Endothelial cell of umbilical vein (primary cell): ENCODE measurements around the gene DMD. TPM values are rescaled to one million over a fixed set of nuclear protein-coding genes. Genes with fewer than 3 reads are reported as not detected.

Experiments
- BruUV-seq: library from RNA; stranded (reverse); fragments of 400-500 nt; replicated peaks from 2 replicates; lab custom pipeline; 2021; lab: Mats Ljungman, UMichigan
- CTCF ChIA-PET: fragments of 300-600, 350-600 bp; sonication (Branson Sonifier 250); formaldehyde crosslinking; loops from one replicate; lab custom pipeline; 2021; ENCODE audit warnings: antibody characterized with exemption, inconsistent platforms; lab: Charles Lee
- POLR2A ChIA-PET: fragments of 300-600, 350-600 bp; sonication (Branson Sonifier 250); formaldehyde crosslinking; loops from one replicate; lab custom pipeline; 2021; ENCODE audit warnings: antibody characterized with exemption, inconsistent platforms; lab: Charles Lee
- DNase-seq: peaks from one replicate; pipeline ENCODE4 v3.0.0-alpha.2; 2011; ENCODE audit warnings: low read depth, low spot score
- FAIRE-seq: peaks from 2 replicates; lab custom pipeline; 2011; peaks lifted over from hg19 to GRCh38; lab: Jason Lieb, UNC
- H2AFZ ChIP-seq: 2 replicates; pipeline ENCODE4 v1.6.0; 2012; ENCODE audit warnings: low read depth, low read length, control low read depth, inconsistent platforms
- H3K27ac ChIP-seq: 2 replicates; pipeline ENCODE4 v1.5.1; 2011; ENCODE audit warnings: low read depth, mild to moderate bottlenecking, control low read depth, low read length, moderate library complexity; ENCODE audit not compliant: insufficient read depth
- H3K27me3 ChIP-seq, 2 experiments: 2 replicates each; pipeline versions ENCODE4 v1.6.0 to v1.6.1; 2011; ENCODE audit warnings: low read length in 2 of 2, mixed read lengths in 1 of 2; ENCODE audit not compliant: control insufficient read depth in 2 of 2, insufficient read depth in 2 of 2
- H3K36me3 ChIP-seq, 2 experiments: 2 replicates in 1 of 2; 3 replicates in 1 of 2; pipeline ENCODE4 v1.5.1; 2011; ENCODE audit warnings: low read length in 2 of 2, mild to moderate bottlenecking in 1 of 2, moderate library complexity in 1 of 2; ENCODE audit not compliant: control insufficient read depth in 2 of 2, insufficient read depth in 2 of 2; ENCODE audit errors: extremely low read depth in 1 of 2
- H3K4me1 ChIP-seq: 3 replicates; pipeline ENCODE4 v1.5.1; 2011; ENCODE audit warnings: mild to moderate bottlenecking, low read length; ENCODE audit not compliant: control insufficient read depth, insufficient read depth; ENCODE audit errors: extremely low read depth
- H3K4me2 ChIP-seq: 2 replicates; pipeline ENCODE4 v1.6.1; 2011; ENCODE audit warnings: low read length, control low read depth, mixed read lengths; ENCODE audit not compliant: insufficient read depth
- H3K4me3 ChIP-seq, 3 experiments: fragments of 200-600 bp in 1 of 3; sonication (generic), shearing (Covaris generic) in 1 of 3; replicated peaks in 1 of 3; 2 replicates each; pipeline ENCODE4 v1.5.1; 2011 to 2016; ENCODE audit warnings: control low read depth in 3 of 3, low read length in 3 of 3, mild to moderate bottlenecking in 2 of 3, inconsistent platforms in 1 of 3, low read depth in 1 of 3, moderate library complexity in 1 of 3; ENCODE audit not compliant: insufficient read depth in 1 of 3
- H3K79me2 ChIP-seq: 2 replicates; pipeline ENCODE4 v1.6.0; 2012; ENCODE audit warnings: low read length, inconsistent platforms; ENCODE audit not compliant: control insufficient read depth, insufficient read depth
- H3K9ac ChIP-seq: replicated peaks from 2 replicates; pipeline ENCODE3; 2011; ENCODE audit warnings: low read length, control low read depth; ENCODE audit not compliant: insufficient read depth; ENCODE audit errors: extremely low read depth
- H3K9me1 ChIP-seq: replicated peaks from 3 replicates; pipeline ENCODE4 v1.6.0; 2011; ENCODE audit warnings: mild to moderate bottlenecking, low read length; ENCODE audit not compliant: control insufficient read depth, insufficient read depth; ENCODE audit errors: extremely low read depth
- H3K9me3 ChIP-seq: replicated peaks from 2 replicates; pipeline ENCODE4 v1.5.1; 2012; ENCODE audit warnings: low read length, inconsistent platforms; ENCODE audit not compliant: control insufficient read depth, insufficient read depth
- H4K20me1 ChIP-seq: replicated peaks from 2 replicates; pipeline ENCODE3; 2011; ENCODE audit warnings: mild to moderate bottlenecking, low read length; ENCODE audit not compliant: control insufficient read depth, insufficient read depth; ENCODE audit errors: extremely low read depth
- EZH2 ChIP-seq: IDR thresholded peaks from 2 replicates; pipeline ENCODE4 v1.6.1; 2012; ENCODE audit warnings: borderline replicate concordance, low read depth, mild to moderate bottlenecking, moderate library complexity, low read length, inconsistent platforms; ENCODE audit not compliant: severe bottlenecking
- FOS ChIP-seq: IDR thresholded peaks from 2 replicates; pipeline ENCODE4 v1.6.1; 2011; ENCODE audit warnings: mild to moderate bottlenecking, low read length, moderate library complexity, borderline replicate concordance; ENCODE audit not compliant: insufficient read depth
- GATA2 ChIP-seq: IDR thresholded peaks from 2 replicates; pipeline ENCODE4 v1.7.0; 2011; ENCODE audit warnings: low read depth, mild to moderate bottlenecking, moderate library complexity, mixed read lengths, low read length; ENCODE audit not compliant: insufficient read length, insufficient read depth
- JUN ChIP-seq: IDR thresholded peaks from 2 replicates; pipeline ENCODE4 v1.6.1; 2011; ENCODE audit warnings: borderline replicate concordance, low read depth; ENCODE audit not compliant: insufficient read length, insufficient read depth
- MYC ChIP-seq: IDR thresholded peaks from one replicate; pipeline ENCODE4 v1.6.1; 2011; ENCODE audit warnings: mild to moderate bottlenecking, low read depth, low read length
- POLR2A ChIP-seq: IDR thresholded peaks from 2 replicates; pipeline ENCODE4 v1.6.1; 2012; ENCODE audit warnings: low read depth, mild to moderate bottlenecking, control low read depth, low read length
- POLR2AphosphoS5 ChIP-seq: IDR thresholded peaks from 2 replicates; pipeline ENCODE4 v1.6.1; 2012; ENCODE audit warnings: low read depth, mild to moderate bottlenecking, control low read depth, low read length, moderate library complexity; ENCODE audit not compliant: insufficient read depth
- dilution Hi-C: fragments of 300-500 bp; cut with MboI; formaldehyde crosslinking; loops from one replicate; pipeline ENCODE4 v1.15.0; 2019; ENCODE audit warnings: low sequenced_read_pairs; ENCODE audit not compliant: extremely low pct_ligation_motif_present
- intact Hi-C: fragments of 100-400 bp; cut with micrococcal nuclease; formaldehyde crosslinking; loops from one replicate; pipeline ENCODE4 v1.10.0; 2022
- polyA plus RNA-seq, 4 experiments: library from polyadenylated mRNA; depleted of rRNA in 3 of 4; stranded (reverse) in 3 of 4; unstranded in 1 of 4; fragments of >200 nt; gene quantifications; 2 replicates each; pipeline versions ENCODE4 v1.2.1 to v1.2.3, GENCODE V29; 2011 to 2012; ENCODE audit warnings: missing spikeins in 1 of 4
- total RNA-seq: library from RNA; stranded (reverse); gene quantifications from 2 replicates; pipeline ENCODE4 v1.2.3, GENCODE V29; 2021
- TF ChIP-seq, protein P1 (sequence below): IDR thresholded peaks from 2 replicates; pipeline ENCODE4 v1.6.1; 2011; ENCODE audit not compliant: insufficient read depth, insufficient read length
- TF ChIP-seq, protein P2 (sequence below), 2 donors: IDR thresholded peaks; 1 replicate in 1 of 2; 2 replicates in 1 of 2; pipeline ENCODE4 v1.5.1; 2011; ENCODE audit warnings: low read length in 2 of 2, mild to moderate bottlenecking in 2 of 2, moderate library complexity in 2 of 2, control low read depth in 1 of 2, inconsistent platforms in 1 of 2, low read depth in 1 of 2; ENCODE audit not compliant: insufficient read depth in 1 of 2; ENCODE audit errors: extremely low read depth in 1 of 2

The DMD gene
- total and polyA plus RNA-seq, 2 donors (not counting 3 experiments of a cell fraction or from before 2014, with no cell fraction given) = 7.3 to 9.0 TPM

GRCh38 chrX:33149580-33149979 lies 61.8 kb downstream of the DMD start:
- no peak overlapping the region for H3K4me3 ChIP-seq
- intact Hi-C loops (no loop called here), dilution Hi-C loops (no loop called here)
- no peaks in the 10 kb centered on the region for H4K20me1 ChIP-seq
- no peak overlapping the region for H3K4me2 ChIP-seq
- no peaks in the 10 kb centered on the region for H3K27me3 ChIP-seq
- H3K27ac ChIP-seq = no peak overlapping the region
- no peaks in the 10 kb centered on the region for H3K79me2 ChIP-seq
- no peaks in the 10 kb centered on the region for H3K9me3 ChIP-seq
- BruUV-seq = no TSS peak
- no peak overlapping the region for H3K9ac ChIP-seq
- no peak for FAIRE-seq
- H2AFZ ChIP-seq = no peak overlapping the region
- POLR2A ChIA-PET = no interaction called here
- no peaks in the 10 kb centered on the region for H3K36me3 ChIP-seq
- CTCF ChIA-PET = no interaction called here
- no peak for DNase-seq
- no peak for TF ChIP-seq POLR2A
- no peak for TF ChIP-seq FOS
- TF ChIP-seq MYC = no peak
- TF ChIP-seq, protein P1, sequence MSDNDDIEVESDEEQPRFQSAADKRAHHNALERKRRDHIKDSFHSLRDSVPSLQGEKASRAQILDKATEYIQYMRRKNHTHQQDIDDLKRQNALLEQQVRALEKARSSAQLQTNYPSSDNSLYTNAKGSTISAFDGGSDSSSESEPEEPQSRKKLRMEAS = no peak
- TF ChIP-seq GATA2 = no peak
- no peak for TF ChIP-seq POLR2AphosphoS5
- no peak for TF ChIP-seq JUN
- no peak for TF ChIP-seq EZH2
- TF ChIP-seq, protein P2, sequence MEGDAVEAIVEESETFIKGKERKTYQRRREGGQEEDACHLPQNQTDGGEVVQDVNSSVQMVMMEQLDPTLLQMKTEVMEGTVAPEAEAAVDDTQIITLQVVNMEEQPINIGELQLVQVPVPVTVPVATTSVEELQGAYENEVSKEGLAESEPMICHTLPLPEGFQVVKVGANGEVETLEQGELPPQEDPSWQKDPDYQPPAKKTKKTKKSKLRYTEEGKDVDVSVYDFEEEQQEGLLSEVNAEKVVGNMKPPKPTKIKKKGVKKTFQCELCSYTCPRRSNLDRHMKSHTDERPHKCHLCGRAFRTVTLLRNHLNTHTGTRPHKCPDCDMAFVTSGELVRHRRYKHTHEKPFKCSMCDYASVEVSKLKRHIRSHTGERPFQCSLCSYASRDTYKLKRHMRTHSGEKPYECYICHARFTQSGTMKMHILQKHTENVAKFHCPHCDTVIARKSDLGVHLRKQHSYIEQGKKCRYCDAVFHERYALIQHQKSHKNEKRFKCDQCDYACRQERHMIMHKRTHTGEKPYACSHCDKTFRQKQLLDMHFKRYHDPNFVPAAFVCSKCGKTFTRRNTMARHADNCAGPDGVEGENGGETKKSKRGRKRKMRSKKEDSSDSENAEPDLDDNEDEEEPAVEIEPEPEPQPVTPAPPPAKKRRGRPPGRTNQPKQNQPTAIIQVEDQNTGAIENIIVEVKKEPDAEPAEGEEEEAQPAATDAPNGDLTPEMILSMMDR (IDR thresholded peaks at IDR 0.05; ENCODE audit: extremely low read depth in 1 of 2, insufficient read depth in 1 of 2, low read depth in 1 of 2, low read length in 2 of 2) = no peak
- H3K9me1 ChIP-seq = no peaks in the 10 kb centered on the region
- H3K4me1 ChIP-seq = no peaks in the 10 kb centered on the region
